Uterus (tissue), 4 donors: ENCODE data around the gene PLXNA4. TPM values are rescaled to one million over a fixed set of nuclear protein-coding genes. Genes with fewer than 3 reads are reported as not detected.
A peak's percentile ranks its signal among the peaks of the same experiment; 100 is the strongest.

ENCODE experiments used
- DNase-seq, 2 donors: peaks; one replicate each; pipeline ENCODE4 v3.0.0-alpha.2; 2019 to 2020
- H3K27ac ChIP-seq, 2 donors: fragments of 200-600 bp; sonication (generic); 1 replicate in 1 of 2; 2 replicates in 1 of 2; pipeline ENCODE4 v1.5.1; 2016 to 2018
- H3K27me3 ChIP-seq, 2 donors: fragments of 200-600 bp; sonication (generic); one replicate each; pipeline ENCODE4 v1.5.1; 2018 to 2019; ENCODE audit warnings: control low read depth in 1 of 2
- H3K36me3 ChIP-seq, 2 donors: fragments of 200-600 bp; sonication (generic); one replicate each; pipeline ENCODE4 v1.5.1; 2019; ENCODE audit warnings: control low read depth in 1 of 2
- H3K4me1 ChIP-seq, 2 donors: fragments of 200-600 bp; sonication (generic); one replicate each; pipeline ENCODE4 v1.5.1; 2018 to 2019; ENCODE audit warnings: control low read depth in 1 of 2
- H3K4me3 ChIP-seq, 2 donors: fragments of 200-600 bp; sonication (generic); 1 replicate in 1 of 2; 2 replicates in 1 of 2; pipeline ENCODE4 v1.5.1; 2018 to 2019; ENCODE audit warnings: mild to moderate bottlenecking in 1 of 2
- H3K9me3 ChIP-seq, 2 donors: fragments of 200-600 bp; sonication (generic); one replicate each; pipeline ENCODE4 v1.5.1; 2019; ENCODE audit warnings: control low read depth in 1 of 2
- CTCF ChIP-seq, 4 experiments: fragments of 200-600 bp in 2 of 4; fragments of 450-650 bp in 2 of 4; sonication (generic) in 2 of 4; IDR thresholded peaks; one replicate each; pipeline ENCODE4 v1.5.1; 2016 to 2019; ENCODE audit warnings: antibody characterized with exemption in 4 of 4, mild to moderate bottlenecking in 2 of 4, moderate library complexity in 1 of 4
- POLR2A ChIP-seq, 2 donors: fragments of 450-650 bp; IDR thresholded peaks; one replicate each; pipeline ENCODE4 v1.6.1; 2016; ENCODE audit warnings: antibody characterized with exemption in 2 of 2, mild to moderate bottlenecking in 1 of 2, moderate library complexity in 1 of 2
- intact Hi-C: fragments of 100-400 bp; cut with DNase I; formaldehyde crosslinking; loops from one replicate; pipeline ENCODE4 v1.15.1; 2023; ENCODE audit warnings: low total_unique reads
- total RNA-seq, 4 donors: library from RNA; depleted of rRNA in 3 of 4; stranded (reverse); fragments of >200 nt in 3 of 4; gene quantifications; one replicate each; pipeline versions ENCODE4 v1.1.0 to v1.2.4, GENCODE V29; 2014 to 2023
- donor health status: DM: yes; HTN: yes; CAD: no.

The PLXNA4 gene
- total RNA-seq, 4 donors from 2014 or later, result 4.1 to 16.5 (median 7.7) TPM

DNA sequence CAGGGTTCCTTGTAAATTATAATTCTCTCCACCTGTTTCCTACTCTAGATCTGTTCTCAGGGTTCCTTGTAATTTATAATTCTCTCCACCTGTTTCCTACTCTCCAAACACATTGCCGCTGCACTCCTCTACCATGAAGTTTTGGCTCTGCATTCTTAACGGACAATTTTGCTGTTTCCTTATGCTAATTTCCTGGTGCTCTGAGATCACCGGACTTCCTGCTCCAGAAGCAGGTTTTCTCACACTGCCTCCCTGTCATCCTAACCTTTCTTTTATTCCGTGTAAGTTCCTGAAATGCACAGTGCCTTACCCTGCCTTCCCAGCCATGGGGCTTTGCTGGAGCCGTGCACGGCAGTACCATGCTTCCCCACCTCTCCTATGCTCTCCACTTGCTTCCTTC is 256.8 kb downstream of the PLXNA4 start:
- Histone ChIP-seq H3K36me3 (no peaks in the 10 kb centered on the region), H3K27ac (no peak overlapping the region), H3K4me1 (no peaks in the 10 kb centered on the region), H3K9me3 (no peaks in the 10 kb centered on the region), H3K27me3 (no peaks in the 10 kb centered on the region), H3K4me3 (no peak overlapping the region)
- DNase-seq, result no peak
- intact Hi-C loops, result loop anchor here (5.0 kb wide), 1 partner anchor 183 kb away; no protein-coding TSS in a partner anchor
- TF ChIP-seq POLR2A (IDR thresholded peaks at IDR 0.05) (no peak), CTCF (IDR thresholded peaks at IDR 0.05) (no peak)

- TF ChIP-seq CTCF (IDR thresholded peaks at IDR 0.05) (peak; percentile 84 to 92 (median 88)), POLR2A (IDR thresholded peaks at IDR 0.05) (no peak)
- DNase-seq, result peak; percentile 83
- Histone ChIP-seq H3K4me1 (no peaks in the 10 kb centered on the region), H3K36me3 (no peaks in the 10 kb centered on the region), H3K27me3 (no peaks in the 10 kb centered on the region), H3K9me3 (no peaks in the 10 kb centered on the region), H3K4me3 (no peak overlapping the region), H3K27ac (no peak overlapping the region)
- intact Hi-C loops, result loop anchor here (5.0 kb wide), 1 partner anchor 184 kb away; no protein-coding TSS in a partner anchor
These were observed 257.6 kb downstream of the PLXNA4 start for GRCh38 chr7:132318352-132319318.

DNA sequence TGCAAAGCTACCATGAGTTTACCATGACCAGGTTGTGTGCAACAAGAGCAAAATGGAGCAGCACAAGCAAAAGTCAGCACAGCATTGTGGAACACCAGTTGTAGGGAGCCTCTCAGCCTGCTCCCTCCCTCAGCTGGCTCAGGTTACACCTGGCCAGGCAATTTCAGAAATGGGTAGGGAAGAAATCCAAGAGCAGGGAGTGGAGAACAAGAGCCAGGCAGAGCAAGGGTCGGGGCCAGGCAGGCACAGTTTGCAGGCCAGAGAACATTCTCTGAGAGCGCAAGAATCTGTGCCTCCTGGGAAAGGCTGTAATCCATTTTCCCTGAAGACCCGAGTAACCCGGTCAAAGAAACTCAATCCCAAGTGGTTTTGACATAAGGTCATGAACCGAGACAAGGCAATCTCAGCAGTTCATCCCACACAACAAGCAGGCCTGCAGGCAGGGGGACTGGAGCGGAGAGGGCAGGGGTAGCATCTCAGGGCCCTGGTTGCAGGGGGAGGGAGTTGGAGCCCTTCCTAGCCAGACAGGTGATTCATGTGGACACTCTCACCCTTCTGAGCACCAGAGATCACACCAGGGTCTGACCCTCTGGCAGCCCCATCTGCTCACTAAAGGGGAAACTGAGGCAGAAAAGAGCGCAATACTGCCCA is 258.4 kb downstream of the PLXNA4 start:
- Histone ChIP-seq H3K27me3 (no peaks in the 10 kb centered on the region), H3K4me3 (no peak overlapping the region), H3K27ac (no peak overlapping the region), H3K9me3 (no peaks in the 10 kb centered on the region), H3K4me1 (no peaks in the 10 kb centered on the region), H3K36me3 (no peaks in the 10 kb centered on the region)
- DNase-seq, result no peak
- intact Hi-C loops, result loop anchor here (5.0 kb wide), 1 partner anchor 184 kb away; no protein-coding TSS in a partner anchor
- TF ChIP-seq CTCF (IDR thresholded peaks at IDR 0.05) (no peak), POLR2A (IDR thresholded peaks at IDR 0.05) (no peak)

DNA sequence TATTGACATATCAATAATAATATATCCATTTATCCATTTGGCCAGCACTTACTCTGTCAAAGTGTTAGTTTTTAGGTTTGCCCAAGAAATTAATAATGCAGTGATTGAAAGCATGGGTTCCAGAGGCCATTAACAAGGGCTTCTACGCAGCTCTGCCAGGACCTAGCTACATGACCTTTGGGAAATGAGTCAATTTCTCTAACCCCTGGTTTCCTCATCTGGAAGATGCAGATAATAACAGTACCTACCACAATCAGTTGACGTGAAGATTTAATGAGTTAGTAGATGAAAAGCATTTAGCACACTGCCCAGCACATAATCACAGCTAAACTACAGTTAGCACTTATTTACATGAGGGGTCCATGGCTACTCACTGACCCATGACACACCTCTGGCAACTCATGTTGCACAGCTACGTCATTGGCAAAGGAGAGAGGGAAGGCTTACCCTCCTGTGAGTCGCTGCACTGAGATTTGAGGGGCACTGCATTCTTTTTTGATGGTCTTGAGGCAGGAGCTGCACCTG is 263.7 kb downstream of the PLXNA4 start:
- H3K9me3 ChIP-seq, result no peaks in the 10 kb centered on the region
- H3K36me3 ChIP-seq, result no peaks in the 10 kb centered on the region
- no peak overlapping the region for H3K27ac ChIP-seq
- intact Hi-C loops, result no loop called here
- no peak for DNase-seq
- H3K4me3 ChIP-seq, result no peak overlapping the region
- TF ChIP-seq CTCF (IDR thresholded peaks at IDR 0.05), result no peak
- no peak for TF ChIP-seq POLR2A (IDR thresholded peaks at IDR 0.05)
- H3K4me1 ChIP-seq, result no peaks in the 10 kb centered on the region
- H3K27me3 ChIP-seq, result no peaks in the 10 kb centered on the region
